Fibroblast of villous mesenchyme (primary cell): ENCODE data around the gene PRSS22. TPM values are rescaled to one million over a fixed set of nuclear protein-coding genes. Genes with fewer than 3 reads are reported as not detected.

Experiments used
- DNase-seq: peaks from one replicate; pipeline ENCODE4 v3.0.0-alpha.2; 2010; ENCODE audit warnings: low read depth
- H3K4me3 ChIP-seq: 2 replicates; pipeline ENCODE4 v1.5.1; 2011; ENCODE audit warnings: low read depth, mild to moderate bottlenecking, low read length
- total RNA-seq: library from RNA; depleted of rRNA; stranded (reverse); fragments of >200 nt; gene quantifications from 2 replicates; pipeline ENCODE4 v1.2.3, GENCODE V29; 2012
- TF ChIP-seq, protein P1 (sequence below): IDR thresholded peaks from 2 replicates; pipeline ENCODE4 v1.5.1; 2012; ENCODE audit warnings: low read depth, mild to moderate bottlenecking, low read length; ENCODE audit not compliant: insufficient read depth

The PRSS22 gene
- total RNA-seq, 1 donor: not detected

DNA sequence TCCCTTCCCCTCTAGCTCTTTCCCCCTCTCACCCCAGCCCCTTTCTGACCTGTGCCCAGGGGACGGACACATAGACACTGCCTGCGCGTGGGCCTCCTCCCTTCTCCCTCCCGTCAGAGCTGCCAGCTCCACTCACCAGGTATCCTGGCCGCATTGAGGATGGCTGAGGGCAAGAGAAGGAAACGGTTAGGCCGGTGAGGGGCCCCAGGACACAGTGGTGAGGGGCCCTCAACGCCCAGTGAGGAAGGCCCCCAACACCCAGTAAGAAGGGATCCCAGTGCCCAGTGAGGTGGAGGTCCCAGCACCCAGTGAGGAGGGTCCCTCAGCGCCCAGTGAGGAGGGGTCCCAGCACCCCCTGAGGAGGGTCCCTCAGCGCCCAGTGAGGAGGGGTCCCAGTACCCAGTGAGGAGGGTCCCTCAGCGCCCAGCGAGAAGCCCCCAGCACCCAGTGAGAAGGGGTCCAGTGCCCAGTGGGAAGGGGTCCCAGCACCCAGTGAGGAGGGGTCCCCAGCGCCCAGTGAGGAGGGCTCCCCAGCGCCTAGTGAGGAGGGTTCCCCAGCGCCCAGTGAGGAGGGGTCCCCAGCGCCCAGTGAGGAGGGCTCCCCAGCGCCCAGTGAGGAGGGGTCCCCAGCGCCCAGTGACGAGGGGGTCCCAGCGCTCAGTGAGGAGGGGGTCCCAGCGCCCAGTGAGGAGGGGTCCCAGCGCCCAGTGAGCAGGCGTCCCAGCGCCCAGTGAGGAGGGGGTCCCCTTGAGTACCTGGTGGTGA lies 1.1 kb downstream of the PRSS22 start:
- DNase-seq: no peak
- H3K4me3 ChIP-seq: no peak overlapping the region
- TF ChIP-seq, protein P1, sequence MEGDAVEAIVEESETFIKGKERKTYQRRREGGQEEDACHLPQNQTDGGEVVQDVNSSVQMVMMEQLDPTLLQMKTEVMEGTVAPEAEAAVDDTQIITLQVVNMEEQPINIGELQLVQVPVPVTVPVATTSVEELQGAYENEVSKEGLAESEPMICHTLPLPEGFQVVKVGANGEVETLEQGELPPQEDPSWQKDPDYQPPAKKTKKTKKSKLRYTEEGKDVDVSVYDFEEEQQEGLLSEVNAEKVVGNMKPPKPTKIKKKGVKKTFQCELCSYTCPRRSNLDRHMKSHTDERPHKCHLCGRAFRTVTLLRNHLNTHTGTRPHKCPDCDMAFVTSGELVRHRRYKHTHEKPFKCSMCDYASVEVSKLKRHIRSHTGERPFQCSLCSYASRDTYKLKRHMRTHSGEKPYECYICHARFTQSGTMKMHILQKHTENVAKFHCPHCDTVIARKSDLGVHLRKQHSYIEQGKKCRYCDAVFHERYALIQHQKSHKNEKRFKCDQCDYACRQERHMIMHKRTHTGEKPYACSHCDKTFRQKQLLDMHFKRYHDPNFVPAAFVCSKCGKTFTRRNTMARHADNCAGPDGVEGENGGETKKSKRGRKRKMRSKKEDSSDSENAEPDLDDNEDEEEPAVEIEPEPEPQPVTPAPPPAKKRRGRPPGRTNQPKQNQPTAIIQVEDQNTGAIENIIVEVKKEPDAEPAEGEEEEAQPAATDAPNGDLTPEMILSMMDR: no peak

DNA sequence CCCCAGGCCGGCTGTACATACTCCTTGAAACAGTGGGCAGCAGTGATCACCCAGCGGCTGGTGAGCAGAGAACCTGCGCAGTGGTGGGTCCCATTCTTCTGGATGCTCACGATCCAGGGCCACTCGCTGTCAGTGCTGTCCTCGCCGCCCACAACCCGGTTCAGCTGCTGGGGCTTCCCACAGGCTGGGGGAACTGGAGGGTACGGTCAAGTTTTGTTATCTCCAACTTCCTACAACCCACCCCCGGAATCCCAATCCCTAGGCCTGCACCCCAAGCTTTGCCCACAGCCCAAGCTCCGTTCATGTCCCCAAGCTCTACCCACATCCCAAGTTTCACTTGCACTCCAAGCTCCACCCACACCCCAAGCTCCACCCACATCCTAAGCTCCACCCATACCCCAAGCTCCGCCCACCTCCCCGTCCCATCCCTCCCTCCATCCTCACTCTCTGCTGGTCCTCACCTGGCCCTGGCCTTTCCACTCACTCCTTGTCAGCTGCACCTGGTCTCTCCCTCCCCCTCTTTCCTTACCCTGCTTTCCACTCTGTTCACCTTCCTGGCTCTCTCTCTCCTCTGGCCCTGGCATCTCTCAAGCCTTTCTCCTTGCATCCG lies 1.8 kb downstream of the PRSS22 start:
- no peak for DNase-seq
- TF ChIP-seq, protein P1: no peak

DNA sequence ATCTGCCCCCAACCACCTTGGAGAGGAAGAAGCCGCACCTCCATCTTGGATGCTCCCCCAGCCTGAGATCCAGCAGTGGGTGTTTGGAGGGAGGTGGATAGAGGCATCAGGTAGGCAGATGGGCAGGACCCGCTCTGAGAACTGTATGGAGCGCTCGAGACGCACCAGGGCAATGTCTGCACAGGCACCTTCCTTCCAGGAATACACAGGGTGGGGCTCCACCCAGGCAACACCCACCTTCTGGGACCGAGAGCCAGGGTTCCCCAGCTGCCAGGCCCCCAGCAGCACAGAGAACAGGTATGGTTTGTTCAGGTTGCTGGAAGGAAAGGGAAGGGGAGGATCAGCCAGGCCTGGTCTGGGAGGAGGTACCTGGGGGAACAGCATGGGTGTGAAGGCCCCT lies 2.4 kb downstream of the PRSS22 start:
- TF ChIP-seq, protein P1: no peak
- DNase-seq: no peak
- no peak overlapping the region for H3K4me3 ChIP-seq

More for the DNA sequence above, 1.8 kb downstream of the PRSS22 start:
- H3K4me3 ChIP-seq: no peak overlapping the region

DNA sequence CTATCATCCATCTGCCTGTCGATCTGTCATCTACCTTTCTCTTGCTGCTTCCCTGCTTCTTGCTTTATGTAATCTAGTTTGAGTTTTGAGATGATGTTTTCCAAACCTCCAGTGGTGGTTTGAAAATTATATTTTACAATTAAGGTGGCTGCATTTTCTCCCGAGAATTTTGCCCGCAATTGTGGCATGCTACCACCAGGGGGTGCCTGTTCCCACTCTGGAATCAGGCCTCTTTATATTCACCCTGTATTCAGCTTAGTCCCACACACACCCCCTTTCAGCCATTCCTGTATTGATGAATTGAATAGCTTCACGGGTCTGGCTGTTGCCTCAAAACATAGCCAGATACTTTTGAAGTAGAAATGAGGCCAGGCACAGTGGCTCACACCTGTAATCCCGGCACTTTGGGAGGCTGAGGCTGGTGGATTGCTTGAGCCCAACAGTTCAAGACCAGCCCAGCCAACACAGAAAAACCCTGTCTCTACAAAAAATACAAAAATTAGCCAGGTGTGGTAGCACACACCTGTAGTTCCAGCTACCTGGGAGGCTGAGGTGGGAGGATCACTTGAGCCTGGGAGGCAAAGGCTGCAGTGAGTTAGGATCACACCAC lies 3.2 kb downstream of the PRSS22 start:
- DNase-seq: no peak
- no peak overlapping the region for H3K4me3 ChIP-seq
- TF ChIP-seq, protein P1: peak; percentile 47

DNA sequence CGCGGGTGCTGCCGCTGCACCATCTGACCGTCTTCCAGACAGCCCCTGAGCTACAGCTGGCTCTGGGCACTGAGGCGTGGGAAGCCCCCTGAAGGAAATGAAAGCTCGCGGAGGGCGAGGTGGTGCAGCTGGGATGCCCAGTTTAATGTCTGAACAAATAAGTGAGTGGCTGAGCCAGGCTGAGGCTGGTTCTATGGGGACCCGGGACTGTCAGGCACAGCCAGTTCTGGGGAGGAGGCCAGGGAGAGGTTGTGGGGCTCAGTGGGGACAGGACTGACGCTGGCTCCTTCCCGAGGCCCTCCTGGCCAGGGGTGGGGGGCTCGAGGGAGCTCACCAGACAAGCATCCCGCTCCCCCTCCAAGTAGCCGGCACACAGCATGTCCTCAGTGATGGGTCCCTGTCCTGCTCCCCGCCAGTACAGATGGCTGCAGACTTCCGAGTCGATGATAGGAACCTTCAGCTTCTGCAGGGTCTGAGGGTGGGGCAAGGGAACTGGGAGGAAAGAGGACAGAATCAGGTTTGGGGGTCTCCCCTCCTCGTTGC lies 4.4 kb downstream of the PRSS22 start:
- H3K4me3 ChIP-seq: no peak overlapping the region
- no peak for DNase-seq
- TF ChIP-seq, protein P1: no peak

DNA sequence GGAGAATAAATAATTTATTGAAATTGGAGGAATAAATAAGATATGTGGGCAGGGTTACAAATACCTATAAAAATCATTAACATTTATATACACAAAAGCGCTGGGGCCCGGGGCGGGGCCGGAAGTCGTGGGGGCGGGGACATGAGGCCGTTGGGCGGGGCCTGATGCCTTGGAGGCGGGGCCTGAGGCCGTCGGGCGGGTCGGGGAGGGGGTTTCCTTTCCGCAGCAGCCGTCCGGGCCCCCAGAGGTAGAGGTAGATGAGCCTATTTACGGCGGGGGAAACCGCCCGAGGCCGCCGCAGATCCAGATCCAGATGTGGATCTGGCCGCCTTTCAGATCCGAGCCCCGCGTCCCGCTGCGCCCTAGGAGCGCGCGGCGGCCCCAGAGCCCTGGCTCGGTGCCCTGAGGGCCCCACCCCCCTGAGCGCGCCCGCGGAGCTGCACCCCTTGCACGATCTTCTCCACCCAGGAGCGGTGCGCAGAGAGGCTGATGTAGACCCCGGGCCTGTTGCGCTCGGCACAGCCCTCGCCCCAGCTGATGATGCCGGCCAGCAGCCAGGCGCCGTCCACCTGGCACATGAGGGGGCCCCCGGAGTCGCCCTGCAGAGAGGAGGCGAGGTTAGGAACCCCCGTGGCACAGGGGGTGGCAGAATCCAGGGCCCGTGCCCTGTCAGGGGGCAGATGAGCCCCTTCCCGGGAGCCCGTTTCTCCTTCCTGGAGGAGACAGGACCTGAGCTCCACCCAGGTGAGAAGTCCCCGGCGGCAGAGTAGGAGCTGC lies 5.1 kb downstream of the PRSS22 start:
- TF ChIP-seq, protein P1: no peak
- DNase-seq: no peak
- peak overlapping the region; percentile 5 for H3K4me3 ChIP-seq
